Dedifferentiated amniotic fluid mesenchymal stem cell (primary cell): ENCODE data around the gene NPDC1.

Experiments used
- DNase-seq: peaks from one replicate; pipeline ENCODE4 v3.0.0-alpha.2; 2016; ENCODE audit errors: extremely low spot score

The NPDC1 gene

GRCh38 chr9:137025517-137025966 is 20.4 kb downstream of the NPDC1 start:
- no peak for DNase-seq

- DNase-seq: no peak
These were observed 22.4 kb downstream of the NPDC1 start for GRCh38 chr9:137023583-137023991.

- no peak for DNase-seq
These were observed 22.8 kb downstream of the NPDC1 start for GRCh38 chr9:137023157-137023556.

GRCh38 chr9:137022662-137023008 is 23.3 kb downstream of the NPDC1 start:
- DNase-seq: no peak

- DNase-seq: no peak
These were observed 23.9 kb downstream of the NPDC1 start for GRCh38 chr9:137021979-137022661.

- DNase-seq: no peak
These were observed 24.4 kb downstream of the NPDC1 start for GRCh38 chr9:137021568-137021978.

GRCh38 chr9:137020771-137021567 is 25.0 kb downstream of the NPDC1 start:
- no peak for DNase-seq

- DNase-seq: no peak
These were observed 25.9 kb downstream of the NPDC1 start for GRCh38 chr9:137019891-137020683.

GRCh38 chr9:137018761-137019559 is 27.0 kb downstream of the NPDC1 start:
- DNase-seq: no peak

GRCh38 chr9:137017791-137018497 is 28.0 kb downstream of the NPDC1 start:
- no peak for DNase-seq

GRCh38 chr9:137017071-137017470 is 28.9 kb downstream of the NPDC1 start:
- DNase-seq: no peak

- no peak for DNase-seq
These were observed 29.5 kb downstream of the NPDC1 start for GRCh38 chr9:137016436-137016835.

- DNase-seq: no peak
These were observed 30.0 kb downstream of the NPDC1 start for GRCh38 chr9:137015976-137016375.

- DNase-seq: no peak
These were observed 30.4 kb downstream of the NPDC1 start for GRCh38 chr9:137015540-137015930.

- no peak for DNase-seq
These were observed 31.0 kb downstream of the NPDC1 start for GRCh38 chr9:137014776-137015539.

- no peak for DNase-seq
These were observed 31.8 kb downstream of the NPDC1 start for GRCh38 chr9:137014166-137014565.

GRCh38 chr9:137013571-137013940 is 32.4 kb downstream of the NPDC1 start:
- no peak for DNase-seq

GRCh38 chr9:137012694-137013570 is 33.0 kb downstream of the NPDC1 start:
- no peak for DNase-seq
